Suprapubic skin (tissue), 3 donors: ENCODE data around the gene ART3.

ENCODE experiments used
- POLR2A ChIP-seq, 2 donors: fragments of 450-650 bp; IDR thresholded peaks; one replicate each; pipeline ENCODE4 v1.6.1; 2017; ENCODE audit warnings: antibody characterized with exemption in 2 of 2, mild to moderate bottlenecking in 2 of 2, moderate library complexity in 2 of 2
- TF ChIP-seq, protein P1 (sequence below), 2 donors: fragments of 200-600 bp in 1 of 2; fragments of 450-650 bp in 1 of 2; sonication (generic) in 1 of 2; IDR thresholded peaks; one replicate each; pipeline ENCODE4 v1.5.1; 2016 to 2019; ENCODE audit warnings: antibody characterized with exemption in 2 of 2, mild to moderate bottlenecking in 1 of 2, moderate library complexity in 1 of 2

DNA sequence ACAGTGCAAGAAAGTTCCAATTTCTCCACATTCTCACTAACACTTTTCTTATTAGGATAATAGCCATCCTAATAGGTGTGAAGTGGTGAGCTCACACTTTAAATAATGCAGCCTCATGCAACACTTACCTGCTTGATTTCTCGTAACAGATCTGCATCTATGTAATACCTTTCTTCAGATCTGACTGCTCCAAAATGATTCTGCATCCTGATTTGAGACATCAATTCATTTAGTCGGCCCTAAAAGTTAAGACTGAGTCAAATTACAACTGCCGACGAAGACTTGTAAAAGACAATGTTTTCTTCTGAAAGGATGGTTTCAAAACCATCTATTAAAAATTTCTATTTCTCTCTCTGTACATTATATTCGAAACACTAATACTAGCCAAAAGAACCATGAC, 43.0 kb downstream of the ART3 start:
- no peak for TF ChIP-seq POLR2A (IDR thresholded peaks at IDR 0.05)
- TF ChIP-seq, protein P1, sequence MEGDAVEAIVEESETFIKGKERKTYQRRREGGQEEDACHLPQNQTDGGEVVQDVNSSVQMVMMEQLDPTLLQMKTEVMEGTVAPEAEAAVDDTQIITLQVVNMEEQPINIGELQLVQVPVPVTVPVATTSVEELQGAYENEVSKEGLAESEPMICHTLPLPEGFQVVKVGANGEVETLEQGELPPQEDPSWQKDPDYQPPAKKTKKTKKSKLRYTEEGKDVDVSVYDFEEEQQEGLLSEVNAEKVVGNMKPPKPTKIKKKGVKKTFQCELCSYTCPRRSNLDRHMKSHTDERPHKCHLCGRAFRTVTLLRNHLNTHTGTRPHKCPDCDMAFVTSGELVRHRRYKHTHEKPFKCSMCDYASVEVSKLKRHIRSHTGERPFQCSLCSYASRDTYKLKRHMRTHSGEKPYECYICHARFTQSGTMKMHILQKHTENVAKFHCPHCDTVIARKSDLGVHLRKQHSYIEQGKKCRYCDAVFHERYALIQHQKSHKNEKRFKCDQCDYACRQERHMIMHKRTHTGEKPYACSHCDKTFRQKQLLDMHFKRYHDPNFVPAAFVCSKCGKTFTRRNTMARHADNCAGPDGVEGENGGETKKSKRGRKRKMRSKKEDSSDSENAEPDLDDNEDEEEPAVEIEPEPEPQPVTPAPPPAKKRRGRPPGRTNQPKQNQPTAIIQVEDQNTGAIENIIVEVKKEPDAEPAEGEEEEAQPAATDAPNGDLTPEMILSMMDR (IDR thresholded peaks at IDR 0.05): no peak
